ENCODE data around the gene SNTB2.

GRCh38 chr16:69318177-69318910, 131.4 kb downstream of the SNTB2 start:
- TF ChIP-seq ZBTB20 (CRISPR knock-in tag; IDR thresholded peaks at IDR 0.05; ENCODE audit: borderline replicate concordance, low read depth) = no peak
- TF ChIP-seq TARDBP (CRISPR knock-in tag; IDR thresholded peaks at IDR 0.05) = no peak
- TF ChIP-seq NR2F6 (IDR thresholded peaks at IDR 0.05) = no peak
- TF ChIP-seq NR2F6 (CRISPR knock-in tag; IDR thresholded peaks at IDR 0.05) = no peak
- no peak for TF ChIP-seq ZNF350 (CRISPR knock-in tag; IDR thresholded peaks at IDR 0.05; ENCODE audit: borderline replicate concordance, low read depth)
- TF ChIP-seq PHB2 (IDR thresholded peaks at IDR 0.05; ENCODE audit: partially characterized antibody) = no peak
- TF ChIP-seq ZNF629 (CRISPR knock-in tag; conservative IDR thresholded peaks at IDR 0.05) = no peak
